ENCODE data around the gene BLNK. TPM values are rescaled to one million over a fixed set of nuclear protein-coding genes. Genes with fewer than 3 reads are reported as not detected.

The BLNK gene
- total RNA-seq, 1 donor from 2014 or later = 7.1 TPM

DNA sequence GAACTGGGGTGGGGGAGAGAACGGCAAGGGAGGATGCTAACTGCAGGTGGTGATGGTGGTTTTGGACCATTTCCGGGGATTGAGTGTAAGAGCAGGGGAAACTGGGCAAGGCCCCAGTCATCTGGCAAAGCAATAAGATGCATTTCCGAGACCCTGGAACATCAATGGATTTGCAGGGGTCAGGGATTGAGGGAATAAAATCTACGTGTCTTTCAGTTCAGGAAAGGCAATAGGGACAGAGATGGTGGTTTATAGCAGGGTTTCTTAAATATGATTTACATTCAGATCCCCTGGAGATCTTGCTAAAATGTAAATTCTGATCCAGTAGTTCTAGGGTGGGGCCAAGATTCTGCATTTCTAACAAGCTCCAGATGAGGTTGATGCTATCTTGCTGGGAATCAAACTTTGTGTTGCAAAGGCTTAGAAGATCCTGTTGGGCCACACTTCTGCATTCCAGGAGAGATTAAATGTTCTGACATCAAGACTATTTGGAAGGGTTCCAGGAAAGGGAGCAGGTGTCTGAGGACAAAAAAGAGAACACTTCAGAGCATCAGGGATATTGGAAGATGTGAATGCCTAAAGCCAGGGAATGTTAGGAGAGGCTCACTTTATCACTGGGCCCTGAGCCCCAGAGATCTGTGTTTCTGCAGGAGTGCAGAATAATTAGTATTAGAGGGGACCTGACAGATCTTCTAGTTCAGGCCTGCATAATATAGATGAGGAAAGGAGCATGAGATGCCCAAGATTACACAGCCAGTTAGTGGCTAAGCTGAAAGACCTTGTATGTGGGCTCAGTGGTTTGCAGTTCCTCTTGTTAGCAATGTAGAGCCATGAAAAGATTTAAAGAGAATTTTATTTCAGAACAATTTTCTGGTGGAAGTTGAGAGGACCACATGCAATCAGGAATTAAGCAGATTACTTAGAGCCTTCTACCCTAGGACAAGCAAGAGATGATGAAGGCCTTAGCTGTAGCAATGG lies 32.4 kb downstream of the BLNK start:
- Mint-ChIP-seq H3K36me3 (no peaks in the 10 kb centered on the region), H3K27ac (no peak overlapping the region), H3K9me3 (peaks cover 5% of the 10 kb centered on the region), H3K4me3 (no peak overlapping the region), H3K27me3 (ENCODE audit: low read depth) (no peaks in the 10 kb centered on the region), H3K4me1 (peaks cover 7% of the 10 kb centered on the region)
- DNase-seq (ENCODE audit: low spot score in 2 of 2, unreplicated experiment in 2 of 2) = no peak
- TF ChIP-seq, protein P1, sequence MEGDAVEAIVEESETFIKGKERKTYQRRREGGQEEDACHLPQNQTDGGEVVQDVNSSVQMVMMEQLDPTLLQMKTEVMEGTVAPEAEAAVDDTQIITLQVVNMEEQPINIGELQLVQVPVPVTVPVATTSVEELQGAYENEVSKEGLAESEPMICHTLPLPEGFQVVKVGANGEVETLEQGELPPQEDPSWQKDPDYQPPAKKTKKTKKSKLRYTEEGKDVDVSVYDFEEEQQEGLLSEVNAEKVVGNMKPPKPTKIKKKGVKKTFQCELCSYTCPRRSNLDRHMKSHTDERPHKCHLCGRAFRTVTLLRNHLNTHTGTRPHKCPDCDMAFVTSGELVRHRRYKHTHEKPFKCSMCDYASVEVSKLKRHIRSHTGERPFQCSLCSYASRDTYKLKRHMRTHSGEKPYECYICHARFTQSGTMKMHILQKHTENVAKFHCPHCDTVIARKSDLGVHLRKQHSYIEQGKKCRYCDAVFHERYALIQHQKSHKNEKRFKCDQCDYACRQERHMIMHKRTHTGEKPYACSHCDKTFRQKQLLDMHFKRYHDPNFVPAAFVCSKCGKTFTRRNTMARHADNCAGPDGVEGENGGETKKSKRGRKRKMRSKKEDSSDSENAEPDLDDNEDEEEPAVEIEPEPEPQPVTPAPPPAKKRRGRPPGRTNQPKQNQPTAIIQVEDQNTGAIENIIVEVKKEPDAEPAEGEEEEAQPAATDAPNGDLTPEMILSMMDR (IDR thresholded peaks at IDR 0.05; ENCODE audit: unreplicated experiment) = no peak

DNA sequence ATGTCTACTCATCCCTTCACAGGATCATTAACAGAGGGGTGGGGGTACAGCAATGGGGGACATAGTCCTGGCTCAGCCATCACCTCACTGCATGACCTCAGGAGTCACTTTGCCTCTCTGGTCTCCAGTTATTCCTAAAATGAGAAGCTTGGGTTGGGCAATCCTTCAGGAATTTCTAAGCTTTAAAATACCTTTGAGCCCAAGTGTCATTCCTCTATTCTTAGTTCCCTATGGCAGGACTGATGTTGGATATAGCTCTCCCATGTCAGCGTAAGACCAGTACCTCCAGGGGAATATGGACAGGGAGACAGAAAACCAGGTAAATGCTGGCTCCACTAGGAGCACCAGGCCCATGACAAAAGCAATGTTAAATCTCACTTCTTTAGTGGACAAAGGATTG lies 34.5 kb downstream of the BLNK start:
- no peak overlapping the region for H3K4me3 Mint-ChIP-seq
- no peaks in the 10 kb centered on the region for H3K9me3 Mint-ChIP-seq
- no peak for DNase-seq (ENCODE audit: low spot score in 2 of 2, unreplicated experiment in 2 of 2)
- H3K36me3 Mint-ChIP-seq = no peaks in the 10 kb centered on the region
- TF ChIP-seq, protein P1 (IDR thresholded peaks at IDR 0.05; ENCODE audit: unreplicated experiment) = no peak
- no peak overlapping the region for H3K27ac Mint-ChIP-seq
- H3K4me1 Mint-ChIP-seq = peaks cover 7% of the 10 kb centered on the region
- no peaks in the 10 kb centered on the region for H3K27me3 Mint-ChIP-seq (ENCODE audit: low read depth)

DNA sequence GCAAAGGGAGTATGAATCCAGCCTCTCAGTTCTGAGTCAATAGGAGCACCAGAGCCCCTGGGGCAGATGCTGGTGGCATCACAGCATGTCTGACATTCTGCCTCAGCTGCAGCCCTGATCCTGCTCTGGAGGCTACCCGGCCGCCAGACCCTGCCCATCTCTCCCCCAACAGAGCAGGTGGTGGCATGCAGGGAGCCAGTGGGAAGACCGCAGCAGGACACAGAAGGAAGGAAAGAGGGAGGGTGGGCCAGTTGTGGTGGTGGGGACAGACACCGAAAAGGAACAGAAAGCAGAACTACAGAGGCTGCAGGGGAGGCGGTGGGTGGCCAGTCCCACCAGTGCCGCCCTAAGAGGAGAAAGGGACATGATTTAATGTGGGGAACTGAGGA lies 35.3 kb downstream of the BLNK start:
- Mint-ChIP-seq H3K27ac (no peak overlapping the region), H3K4me1 (peaks cover 7% of the 10 kb centered on the region), H3K27me3 (ENCODE audit: low read depth) (no peaks in the 10 kb centered on the region), H3K4me3 (no peak overlapping the region), H3K9me3 (no peaks in the 10 kb centered on the region), H3K36me3 (no peaks in the 10 kb centered on the region)
- no peak for DNase-seq (ENCODE audit: low spot score in 2 of 2, unreplicated experiment in 2 of 2)
- TF ChIP-seq, protein P1 (IDR thresholded peaks at IDR 0.05; ENCODE audit: unreplicated experiment) = no peak

DNA sequence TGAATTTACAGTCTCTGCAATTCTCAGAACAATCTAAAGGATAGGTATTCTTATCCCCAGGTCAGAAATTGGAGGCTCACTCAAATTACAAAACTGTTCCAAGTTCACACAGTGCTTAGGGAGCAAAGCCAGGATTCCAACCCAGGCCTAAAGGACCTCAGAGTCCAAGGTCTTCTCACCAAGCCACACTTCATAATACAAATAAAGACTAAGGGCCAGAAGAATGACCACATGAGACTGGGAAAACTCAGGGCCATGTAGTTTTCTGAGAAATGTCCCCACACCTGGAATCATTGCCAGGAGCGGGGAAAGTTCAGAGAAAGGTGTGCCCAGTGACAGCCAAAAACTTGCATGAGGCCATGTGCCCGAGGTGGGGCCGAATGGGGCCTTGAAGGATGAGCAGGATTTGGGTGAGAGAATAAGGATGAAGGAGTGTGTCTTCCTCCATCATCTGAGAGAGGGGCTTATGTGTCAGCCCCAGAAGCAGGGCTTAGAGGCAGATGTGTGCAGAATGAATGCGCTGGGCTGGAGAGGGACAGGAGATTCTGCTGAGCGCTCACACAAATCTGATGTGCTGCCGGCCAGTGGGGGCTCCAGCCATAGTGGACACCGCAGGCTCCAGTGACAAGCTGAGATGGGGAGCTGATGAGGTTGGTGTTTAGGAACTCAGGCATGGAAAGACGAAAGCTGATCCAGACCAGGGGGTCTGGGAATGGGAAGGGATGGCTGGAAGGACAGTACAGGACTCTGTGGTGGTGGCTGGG lies 35.9 kb downstream of the BLNK start:
- Mint-ChIP-seq H3K27me3 (ENCODE audit: low read depth) (no peaks in the 10 kb centered on the region), H3K9me3 (no peaks in the 10 kb centered on the region), H3K36me3 (no peaks in the 10 kb centered on the region), H3K4me3 (no peak overlapping the region), H3K27ac (no peak overlapping the region), H3K4me1 (peaks cover 7% of the 10 kb centered on the region)
- DNase-seq (ENCODE audit: low spot score in 2 of 2, unreplicated experiment in 2 of 2) = no peak
- TF ChIP-seq, protein P1 (IDR thresholded peaks at IDR 0.05; ENCODE audit: unreplicated experiment) = no peak

DNA sequence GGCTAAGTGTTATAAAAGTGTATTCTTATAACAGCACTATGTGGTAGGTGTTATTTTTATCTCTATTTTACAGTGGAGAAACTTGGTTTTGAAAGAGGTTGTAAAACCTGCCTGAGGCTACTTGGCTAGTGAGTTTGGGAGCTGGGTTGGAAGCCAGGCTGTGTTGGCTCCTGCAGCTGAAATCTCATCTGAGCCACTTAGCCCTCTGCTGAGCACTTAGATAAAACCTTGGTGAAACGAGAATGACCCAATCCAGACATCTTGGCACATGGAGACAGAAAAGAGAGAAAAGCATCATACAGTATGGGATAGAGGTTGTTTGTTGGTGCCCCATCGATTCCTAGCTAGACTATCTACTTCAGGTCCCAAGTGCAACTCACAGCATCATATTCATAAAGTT lies 37.4 kb downstream of the BLNK start:
- TF ChIP-seq, protein P1 (IDR thresholded peaks at IDR 0.05; ENCODE audit: unreplicated experiment) = no peak
- Mint-ChIP-seq H3K4me3 (no peak overlapping the region), H3K4me1 (peaks cover 6% of the 10 kb centered on the region), H3K27me3 (ENCODE audit: low read depth) (no peaks in the 10 kb centered on the region), H3K9me3 (no peaks in the 10 kb centered on the region), H3K27ac (no peak overlapping the region), H3K36me3 (no peaks in the 10 kb centered on the region)
- no peak for DNase-seq (ENCODE audit: low spot score in 2 of 2, unreplicated experiment in 2 of 2)
